SK-N-SH treated with all-trans-retinoic acid at 6 μM for 48 hours (cell line): ENCODE data around the gene ARHGEF16.

ENCODE experiments used
- ATAC-seq: fragments of 200-7000 bp; cut with Tn5 transposase; 3 replicates; pipeline ENCODE4 v1.9.1; 2020; ENCODE audit warnings: mild to moderate bottlenecking, moderate library complexity
- ARNTL ChIP-seq: fragments of 450-650 bp; formaldehyde crosslinking; IDR thresholded peaks from 2 replicates; pipeline ENCODE4 v1.5.0; 2020; ENCODE audit warnings: low read depth, mild to moderate bottlenecking, moderate library complexity, borderline replicate concordance
- BACH2 ChIP-seq: fragments of 250-450 bp; sonication (Bioruptor Pico); IDR thresholded peaks from 2 replicates; pipeline ENCODE4 v1.9.0; 2021; ENCODE audit warnings: mild to moderate bottlenecking, borderline replicate concordance
- CREB5 ChIP-seq: fragments of 250-450 bp; sonication (Bioruptor Pico); IDR thresholded peaks from 2 replicates; pipeline ENCODE4 v1.5.1; 2020; ENCODE audit warnings: low read depth, mild to moderate bottlenecking, moderate library complexity
- CSDC2 ChIP-seq: fragments of 250-450 bp; sonication (Bioruptor Pico); IDR thresholded peaks from 2 replicates; pipeline ENCODE4 v1.5.0; 2020; ENCODE audit warnings: mild to moderate bottlenecking, moderate library complexity
- ESRRG ChIP-seq: fragments of 250-450 bp; sonication (Bioruptor Pico); IDR thresholded peaks from 2 replicates; pipeline ENCODE4 v1.6.1; 2021; ENCODE audit warnings: mild to moderate bottlenecking
- GLIS3 ChIP-seq: fragments of 250-450 bp; sonication (Bioruptor Pico); IDR thresholded peaks from 2 replicates; pipeline ENCODE4 v1.5.0; 2020; ENCODE audit warnings: mild to moderate bottlenecking, moderate library complexity
- ISL1 ChIP-seq: fragments of 250-450 bp; sonication (Bioruptor Pico); IDR thresholded peaks from 2 replicates; pipeline ENCODE4 v2.1.2; 2022; ENCODE audit warnings: mild to moderate bottlenecking, moderate library complexity
- OSR1 ChIP-seq: fragments of 250-450 bp; sonication (Bioruptor Pico); IDR thresholded peaks from 2 replicates; pipeline ENCODE4 v1.8.0; 2022; ENCODE audit warnings: moderate library complexity, mild to moderate bottlenecking, inconsistent platforms
- PPARA ChIP-seq: fragments of 250-450 bp; sonication (Bioruptor Pico); IDR thresholded peaks from 2 replicates; pipeline ENCODE4 v1.5.0; 2020; ENCODE audit warnings: mild to moderate bottlenecking, borderline replicate concordance
- RARB ChIP-seq: fragments of 250-450 bp; sonication (Bioruptor Pico); IDR thresholded peaks from 2 replicates; pipeline ENCODE4 v1.8.0; 2021; ENCODE audit warnings: mild to moderate bottlenecking, moderate library complexity
- SNAI2 ChIP-seq: fragments of 250-450 bp; sonication (Bioruptor Pico); IDR thresholded peaks from 2 replicates; pipeline ENCODE4 v1.5.0; 2020; ENCODE audit warnings: mild to moderate bottlenecking, moderate library complexity
- TCF4 ChIP-seq: fragments of 250-450 bp; sonication (Bioruptor Pico); IDR thresholded peaks from 2 replicates; pipeline ENCODE4 v1.8.0; 2021; ENCODE audit warnings: mild to moderate bottlenecking, moderate library complexity, borderline replicate concordance
- TOX ChIP-seq: fragments of 250-450 bp; sonication (Bioruptor Pico); IDR thresholded peaks from 2 replicates; pipeline ENCODE4 v1.8.0; 2021; ENCODE audit warnings: mild to moderate bottlenecking, moderate library complexity, borderline replicate concordance
- ZC3H10 ChIP-seq: fragments of 250-450 bp; sonication (Bioruptor Pico); IDR thresholded peaks from 2 replicates; pipeline ENCODE4 v1.5.1; 2021; ENCODE audit warnings: mild to moderate bottlenecking, moderate library complexity
- ZFP3 ChIP-seq: fragments of 250-450 bp; sonication (Bioruptor Pico); IDR thresholded peaks from 2 replicates; pipeline ENCODE4 v1.5.0; 2020; ENCODE audit warnings: mild to moderate bottlenecking, moderate library complexity
- ZFP30 ChIP-seq: fragments of 450-650 bp; formaldehyde crosslinking; IDR thresholded peaks from 2 replicates; pipeline ENCODE4 v1.5.0; 2022; ENCODE audit warnings: mild to moderate bottlenecking, moderate library complexity
- ZNF565 ChIP-seq: fragments of 450-650 bp; formaldehyde crosslinking; conservative IDR thresholded peaks from 2 replicates; pipeline ENCODE4 v1.5.0; 2020; ENCODE audit warnings: low read depth, mild to moderate bottlenecking, moderate library complexity
- ZNF70 ChIP-seq: fragments of 450-650 bp; formaldehyde crosslinking; IDR thresholded peaks from 2 replicates; pipeline ENCODE4 v1.5.0; 2020; ENCODE audit warnings: mild to moderate bottlenecking, moderate library complexity
- ZNF8 ChIP-seq: fragments of 450-650 bp; formaldehyde crosslinking; IDR thresholded peaks from 2 replicates; pipeline ENCODE4 v1.5.0; 2020; ENCODE audit warnings: mild to moderate bottlenecking, moderate library complexity
- TF ChIP-seq, protein P1 (sequence below): fragments of 250-450 bp; sonication (Bioruptor Pico); IDR thresholded peaks from 2 replicates; pipeline ENCODE4 v1.5.0; 2020; ENCODE audit warnings: mild to moderate bottlenecking, moderate library complexity
- TF ChIP-seq, protein P2 (sequence below): fragments of 250-450 bp; sonication (Bioruptor Pico); IDR thresholded peaks from 2 replicates; pipeline ENCODE4 v1.8.0; 2021; ENCODE audit warnings: low read depth, mild to moderate bottlenecking, moderate library complexity, borderline replicate concordance

The ARHGEF16 gene

DNA sequence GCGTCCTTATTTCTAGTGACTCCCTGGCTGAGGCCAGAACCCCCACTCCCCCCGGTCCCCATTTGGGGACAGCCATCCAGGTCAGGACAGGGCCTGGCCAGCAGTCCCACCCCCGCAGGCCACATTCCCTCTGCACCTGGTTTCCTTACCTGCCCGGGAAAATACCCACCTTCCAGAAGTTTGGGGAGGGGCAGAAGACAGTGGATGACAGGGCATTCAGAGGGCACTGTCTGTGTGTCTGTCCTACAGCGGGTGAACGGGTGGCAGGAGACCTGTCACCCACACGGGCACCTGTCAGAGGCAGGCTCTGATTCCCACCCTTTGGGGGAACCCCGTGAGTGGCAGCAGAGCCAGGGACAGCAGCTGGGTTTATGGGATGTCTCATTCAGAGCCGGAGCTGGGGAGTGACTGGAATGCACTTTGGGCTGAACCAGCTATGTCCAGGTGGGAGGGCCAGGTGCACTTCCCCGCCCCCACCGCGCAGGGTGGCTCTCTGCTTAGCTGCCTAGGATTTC is 2.0 kb downstream of the ARHGEF16 start:
- TF ChIP-seq BACH2 (CRISPR knock-in tag) (no peak), ARNTL (CRISPR knock-in tag) (no peak), GLIS3 (CRISPR knock-in tag) (no peak), CSDC2 (no peak), ZC3H10 (no peak), OSR1 (no peak), RARB (no peak), TCF4 (CRISPR knock-in tag) (no peak), PPARA (CRISPR knock-in tag) (no peak), ZNF70 (CRISPR knock-in tag) (no peak), SNAI2 (CRISPR knock-in tag) (no peak), ZNF565 (CRISPR knock-in tag) (no peak), CREB5 (CRISPR knock-in tag) (no peak), ISL1 (no peak), ZFP30 (no peak), ZFP3 (no peak), ESRRG (CRISPR knock-in tag) (no peak), TOX (CRISPR knock-in tag) (no peak)
- TF ChIP-seq, protein P1, sequence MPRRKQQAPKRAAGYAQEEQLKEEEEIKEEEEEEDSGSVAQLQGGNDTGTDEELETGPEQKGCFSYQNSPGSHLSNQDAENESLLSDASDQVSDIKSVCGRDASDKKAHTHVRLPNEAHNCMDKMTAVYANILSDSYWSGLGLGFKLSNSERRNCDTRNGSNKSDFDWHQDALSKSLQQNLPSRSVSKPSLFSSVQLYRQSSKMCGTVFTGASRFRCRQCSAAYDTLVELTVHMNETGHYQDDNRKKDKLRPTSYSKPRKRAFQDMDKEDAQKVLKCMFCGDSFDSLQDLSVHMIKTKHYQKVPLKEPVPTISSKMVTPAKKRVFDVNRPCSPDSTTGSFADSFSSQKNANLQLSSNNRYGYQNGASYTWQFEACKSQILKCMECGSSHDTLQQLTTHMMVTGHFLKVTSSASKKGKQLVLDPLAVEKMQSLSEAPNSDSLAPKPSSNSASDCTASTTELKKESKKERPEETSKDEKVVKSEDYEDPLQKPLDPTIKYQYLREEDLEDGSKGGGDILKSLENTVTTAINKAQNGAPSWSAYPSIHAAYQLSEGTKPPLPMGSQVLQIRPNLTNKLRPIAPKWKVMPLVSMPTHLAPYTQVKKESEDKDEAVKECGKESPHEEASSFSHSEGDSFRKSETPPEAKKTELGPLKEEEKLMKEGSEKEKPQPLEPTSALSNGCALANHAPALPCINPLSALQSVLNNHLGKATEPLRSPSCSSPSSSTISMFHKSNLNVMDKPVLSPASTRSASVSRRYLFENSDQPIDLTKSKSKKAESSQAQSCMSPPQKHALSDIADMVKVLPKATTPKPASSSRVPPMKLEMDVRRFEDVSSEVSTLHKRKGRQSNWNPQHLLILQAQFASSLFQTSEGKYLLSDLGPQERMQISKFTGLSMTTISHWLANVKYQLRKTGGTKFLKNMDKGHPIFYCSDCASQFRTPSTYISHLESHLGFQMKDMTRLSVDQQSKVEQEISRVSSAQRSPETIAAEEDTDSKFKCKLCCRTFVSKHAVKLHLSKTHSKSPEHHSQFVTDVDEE (CRISPR knock-in tag), result no peak
- TF ChIP-seq, all 23 proteins: peak for 0
- no peak for ATAC-seq

DNA sequence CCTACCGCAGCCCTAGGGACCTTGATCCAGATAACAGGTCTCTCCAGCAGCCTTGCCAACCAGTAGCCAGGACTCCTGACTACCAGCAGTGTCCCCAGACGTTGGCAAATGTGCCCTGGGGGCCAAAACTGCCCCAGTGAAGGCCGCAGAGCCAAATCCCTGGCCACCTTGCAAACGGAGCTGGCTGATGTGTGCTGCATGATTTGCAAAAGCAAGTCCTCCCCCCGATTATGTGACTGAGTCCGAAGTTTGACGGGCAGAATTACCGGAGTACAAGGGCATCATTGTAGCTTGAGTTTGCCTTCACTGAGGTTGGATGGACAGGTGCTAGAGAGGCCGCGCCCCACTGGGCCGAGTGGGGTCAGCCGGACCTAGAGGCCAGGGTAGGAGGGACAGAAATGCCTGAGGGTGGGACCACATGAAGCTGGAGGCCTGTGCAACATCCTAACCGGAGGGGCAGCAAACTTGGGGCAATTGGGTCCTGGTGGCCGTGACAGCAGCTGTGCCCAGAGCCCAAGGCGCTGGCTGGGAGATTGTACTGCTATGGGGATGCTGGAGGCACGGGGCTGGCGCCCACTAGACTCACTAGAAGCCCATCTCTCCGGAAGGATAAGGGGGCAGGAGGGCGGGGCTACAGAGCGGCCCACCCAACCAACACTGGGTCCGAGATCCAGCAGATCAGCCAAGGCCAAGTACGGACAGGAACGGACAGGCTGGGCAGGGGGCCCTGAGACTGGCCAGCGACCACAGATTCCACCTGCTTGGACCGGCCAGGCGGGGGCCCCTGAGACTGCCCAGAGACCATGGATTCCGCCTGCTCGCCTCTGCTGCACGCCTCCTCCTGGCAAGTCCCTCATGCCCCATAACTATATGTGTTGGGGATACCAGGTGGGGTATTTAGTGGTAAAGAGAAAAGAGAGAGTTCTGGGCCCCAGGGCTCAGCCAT is 2.8 kb downstream of the ARHGEF16 start:
- ATAC-seq, result no peak
- TF ChIP-seq SNAI2 (CRISPR knock-in tag) (no peak), ZNF8 (CRISPR knock-in tag) (no peak), CREB5 (CRISPR knock-in tag) (no peak), CSDC2 (no peak), ESRRG (CRISPR knock-in tag) (no peak), TCF4 (CRISPR knock-in tag) (no peak), ZFP30 (no peak)
- TF ChIP-seq, protein P2, sequence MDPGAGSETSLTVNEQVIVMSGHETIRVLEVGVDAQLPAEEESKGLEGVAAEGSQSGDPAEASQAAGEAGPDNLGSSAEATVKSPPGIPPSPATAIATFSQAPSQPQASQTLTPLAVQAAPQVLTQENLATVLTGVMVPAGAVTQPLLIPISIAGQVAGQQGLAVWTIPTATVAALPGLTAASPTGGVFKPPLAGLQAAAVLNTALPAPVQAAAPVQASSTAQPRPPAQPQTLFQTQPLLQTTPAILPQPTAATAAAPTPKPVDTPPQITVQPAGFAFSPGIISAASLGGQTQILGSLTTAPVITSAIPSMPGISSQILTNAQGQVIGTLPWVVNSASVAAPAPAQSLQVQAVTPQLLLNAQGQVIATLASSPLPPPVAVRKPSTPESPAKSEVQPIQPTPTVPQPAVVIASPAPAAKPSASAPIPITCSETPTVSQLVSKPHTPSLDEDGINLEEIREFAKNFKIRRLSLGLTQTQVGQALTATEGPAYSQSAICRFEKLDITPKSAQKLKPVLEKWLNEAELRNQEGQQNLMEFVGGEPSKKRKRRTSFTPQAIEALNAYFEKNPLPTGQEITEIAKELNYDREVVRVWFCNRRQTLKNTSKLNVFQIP (CRISPR knock-in tag), result no peak
- TF ChIP-seq, protein P1 (CRISPR knock-in tag), result no peak
